NB4 (cell line): ENCODE data around the gene MARK4.

Experiments
- CTCF ChIP-seq: IDR thresholded peaks from one replicate; pipeline ENCODE4 v1.5.1; 2012; ENCODE audit warnings: low read depth, low read length
- MAX ChIP-seq: IDR thresholded peaks from 2 replicates; pipeline ENCODE4 v1.6.1; 2011; ENCODE audit warnings: low read depth, low read length
- POLR2A ChIP-seq: IDR thresholded peaks from 2 replicates; pipeline ENCODE4 v1.6.1; 2011; ENCODE audit warnings: mild to moderate bottlenecking; ENCODE audit not compliant: insufficient read length; ENCODE audit errors: extremely low read depth

DNA sequence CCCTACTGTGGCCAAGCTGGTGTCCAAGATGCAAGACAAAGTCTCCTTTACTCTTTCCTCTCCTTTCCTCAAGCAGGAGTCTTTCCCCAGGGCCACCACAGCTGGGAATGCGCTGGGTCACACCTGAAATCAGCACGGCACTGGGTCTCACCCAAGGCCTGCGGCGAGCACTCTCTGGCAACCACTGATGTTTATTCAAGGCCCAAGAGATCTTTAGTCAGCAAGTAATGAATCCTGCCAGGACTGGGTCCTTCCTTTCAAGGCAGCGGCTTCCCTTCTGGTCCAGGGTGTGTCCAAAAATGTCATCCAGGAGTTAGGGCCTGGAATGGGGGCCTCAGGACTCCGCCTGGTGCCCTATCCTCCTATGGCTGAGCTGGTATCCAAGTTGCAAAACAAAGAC, 48.4 kb upstream of the MARK4 start:
- no peak for TF ChIP-seq CTCF
- TF ChIP-seq POLR2A, result no peak
- no peak for TF ChIP-seq MAX
